ENCODE data around the gene BDNF.
A peak's percentile ranks its signal among the peaks of the same experiment; 100 is the strongest.
"Not testable (repeated sequence)": the region's sequence is repeated elsewhere in the genome, so short reads cannot be mapped to it uniquely, and the experiment has no call there.

The BDNF gene

GRCh38 chr11:27700351-27701301 is at the start of gene BDNF:
TSS of gene BDNF (minus strand) at chr11:27700455. CDS start at chr11:27658564, 41,891 bp downstream.
- Mint-ChIP-seq H3K27me3 (peaks cover 86% of the 10 kb centered on the region), H3K9me3 (no peaks in the 10 kb centered on the region), H3K4me1 (peaks cover 33% of the 10 kb centered on the region), H3K27ac (peak within 1 kb of the TSS in 1 of 2 donors; percentile 80), H3K4me3 (peak within 1 kb of the TSS; percentile 88 to 95)
- peak in 1 of 2 donors; percentile 16 for DNase-seq
- ATAC-seq = peak; percentile 53

GRCh38 chr11:27740362-27741013 is 40.2 kb upstream of the BDNF start:
- no peaks in the 10 kb centered on the region for H3K4me1 Mint-ChIP-seq
- peaks cover 0 to 5% of the 10 kb centered on the region in 2 donors for H3K9me3 Mint-ChIP-seq
- H3K27me3 Mint-ChIP-seq = peaks cover 10% of the 10 kb centered on the region
- no peak for ATAC-seq
- DNase-seq = no peak
- H3K27ac Mint-ChIP-seq = no peak overlapping the region
- no peak overlapping the region for H3K4me3 Mint-ChIP-seq

DNA sequence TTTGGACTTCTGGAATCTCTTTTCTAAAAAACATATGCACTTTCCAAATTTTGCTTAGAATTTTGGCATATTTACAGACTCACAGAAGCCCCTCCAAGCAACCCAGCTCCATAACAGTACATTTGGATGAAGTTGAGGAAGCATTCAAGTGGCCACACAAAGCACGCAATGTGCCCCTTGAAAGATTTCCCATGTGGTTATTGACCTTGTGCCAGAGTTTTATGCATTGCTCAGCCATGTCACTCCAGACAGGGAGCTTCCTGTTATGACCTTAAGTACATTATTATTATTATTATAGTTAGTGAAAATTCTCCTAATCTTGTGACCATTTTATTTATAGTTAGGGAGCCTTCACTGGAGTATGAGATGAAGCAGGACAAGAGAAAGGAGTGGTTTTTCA is 35.0 kb upstream of the BDNF start:
- DNase-seq (no peak), ATAC-seq (no peak)
- H3K4me1 Mint-ChIP-seq = no peaks in the 10 kb centered on the region
- H3K27me3 Mint-ChIP-seq = no peaks in the 10 kb centered on the region
- H3K9me3 Mint-ChIP-seq = peaks cover 0 to 5% of the 10 kb centered on the region in 2 donors
- H3K4me3 Mint-ChIP-seq = no peak overlapping the region
- no peak overlapping the region for H3K27ac Mint-ChIP-seq

GRCh38 chr11:27731803-27732202 is 31.5 kb upstream of the BDNF start:
- H3K4me1 Mint-ChIP-seq, H3K9me3 Mint-ChIP-seq, DNase-seq, H3K27ac Mint-ChIP-seq, H3K27me3 Mint-ChIP-seq, ATAC-seq, H3K4me3 Mint-ChIP-seq: not testable (repeated sequence)

GRCh38 chr11:27726981-27727380 is 26.7 kb upstream of the BDNF start:
- Mint-ChIP-seq H3K27ac (no peak overlapping the region), H3K4me1 (peaks cover 14% of the 10 kb centered on the region), H3K27me3 (peaks cover 51% of the 10 kb centered on the region), H3K4me3 (no peak overlapping the region), H3K9me3 (no peaks in the 10 kb centered on the region)
- DNase-seq (no peak), ATAC-seq (no peak)

GRCh38 chr11:27723687-27724086 is 23.4 kb upstream of the BDNF start:
- peaks cover 84% of the 10 kb centered on the region for H3K27me3 Mint-ChIP-seq

DNA sequence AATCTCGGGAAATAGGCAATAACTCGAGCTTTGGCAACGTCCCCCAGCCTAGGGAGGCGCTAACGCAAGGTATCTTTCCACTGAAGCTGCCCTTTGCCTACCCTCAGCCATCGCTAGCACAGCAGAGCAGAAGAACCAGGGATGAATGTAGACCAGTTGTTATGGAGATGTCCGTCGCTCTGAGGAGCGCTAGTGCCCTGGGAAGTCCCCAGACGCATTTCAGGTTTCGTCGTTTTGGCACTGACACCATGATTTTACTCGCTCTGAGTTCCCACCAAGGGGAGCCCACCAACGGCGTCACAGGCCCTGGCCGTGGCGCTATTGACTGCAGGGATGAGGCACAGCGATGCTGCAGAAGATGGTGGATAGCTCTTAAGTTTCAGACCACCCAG is 22.7 kb upstream of the BDNF start:
- H3K27me3 Mint-ChIP-seq = peaks cover 89% of the 10 kb centered on the region
- ATAC-seq (peak; percentile 47), DNase-seq (no peak)
- H3K9me3 Mint-ChIP-seq = peaks cover 10 to 15% of the 10 kb centered on the region in 2 donors
- peak overlapping the region in 1 of 2 donors; percentile 22 for H3K4me3 Mint-ChIP-seq
- no peak overlapping the region for H3K27ac Mint-ChIP-seq
- peaks cover 36% of the 10 kb centered on the region for H3K4me1 Mint-ChIP-seq

More at GRCh38 chr11:27723687-27724086, 23.4 kb upstream of the BDNF start:
- DNase-seq (no peak), ATAC-seq (no peak)
- no peak overlapping the region for H3K27ac Mint-ChIP-seq
- no peak overlapping the region for H3K4me3 Mint-ChIP-seq
- H3K4me1 Mint-ChIP-seq = peaks cover 33% of the 10 kb centered on the region
- H3K9me3 Mint-ChIP-seq = peaks cover 10 to 15% of the 10 kb centered on the region in 2 donors

DNA sequence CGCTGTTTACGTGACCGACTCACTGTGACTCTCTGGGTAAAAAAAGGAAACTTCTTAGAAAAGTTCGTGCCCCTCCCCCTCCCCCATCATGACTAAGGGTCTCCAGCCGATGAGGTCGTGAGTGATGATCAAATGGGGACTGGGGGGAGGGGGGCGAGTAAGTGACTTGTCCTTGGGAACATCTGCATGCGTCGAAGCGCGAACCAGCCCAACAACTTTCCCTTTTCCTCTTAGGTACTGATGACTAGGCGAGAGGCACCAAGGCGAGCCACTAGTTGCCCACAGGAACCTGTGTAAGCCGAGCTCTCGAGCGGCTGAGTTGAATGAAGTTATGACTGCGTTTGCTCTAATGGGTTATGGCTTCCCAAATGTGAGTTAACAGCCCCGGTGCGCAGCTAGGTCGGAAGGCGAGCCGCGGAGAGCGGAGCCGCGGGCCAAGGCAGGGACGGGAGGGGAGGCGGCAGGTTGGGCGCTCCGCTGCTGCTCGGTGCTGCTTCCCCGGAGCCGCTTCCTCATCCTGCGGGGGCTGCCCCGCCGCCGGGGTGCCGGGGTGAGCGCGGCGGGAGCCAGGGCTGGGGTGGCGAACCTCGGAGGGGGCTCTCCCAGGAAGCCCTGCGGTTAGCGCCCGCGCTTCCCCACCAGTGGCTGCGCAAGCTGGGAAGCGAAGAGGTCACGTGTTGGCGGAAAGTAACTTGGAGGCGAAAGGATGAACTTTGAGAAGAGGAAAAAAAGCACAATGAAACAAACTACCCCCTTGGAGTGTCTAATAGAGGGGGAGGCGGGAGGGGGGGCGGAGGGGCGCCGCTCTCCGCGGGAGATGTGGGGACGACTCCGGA is 22.1 kb upstream of the BDNF start:
- Mint-ChIP-seq H3K4me1 (peaks cover 36% of the 10 kb centered on the region), H3K27me3 (peaks cover 96% of the 10 kb centered on the region), H3K9me3 (peaks cover 10 to 15% of the 10 kb centered on the region in 2 donors), H3K4me3 (peak overlapping the region; percentile 57 to 68), H3K27ac (no peak overlapping the region)
- peak in 1 of 2 donors; percentile 30 for DNase-seq
- peak; percentile 80 for ATAC-seq

DNA sequence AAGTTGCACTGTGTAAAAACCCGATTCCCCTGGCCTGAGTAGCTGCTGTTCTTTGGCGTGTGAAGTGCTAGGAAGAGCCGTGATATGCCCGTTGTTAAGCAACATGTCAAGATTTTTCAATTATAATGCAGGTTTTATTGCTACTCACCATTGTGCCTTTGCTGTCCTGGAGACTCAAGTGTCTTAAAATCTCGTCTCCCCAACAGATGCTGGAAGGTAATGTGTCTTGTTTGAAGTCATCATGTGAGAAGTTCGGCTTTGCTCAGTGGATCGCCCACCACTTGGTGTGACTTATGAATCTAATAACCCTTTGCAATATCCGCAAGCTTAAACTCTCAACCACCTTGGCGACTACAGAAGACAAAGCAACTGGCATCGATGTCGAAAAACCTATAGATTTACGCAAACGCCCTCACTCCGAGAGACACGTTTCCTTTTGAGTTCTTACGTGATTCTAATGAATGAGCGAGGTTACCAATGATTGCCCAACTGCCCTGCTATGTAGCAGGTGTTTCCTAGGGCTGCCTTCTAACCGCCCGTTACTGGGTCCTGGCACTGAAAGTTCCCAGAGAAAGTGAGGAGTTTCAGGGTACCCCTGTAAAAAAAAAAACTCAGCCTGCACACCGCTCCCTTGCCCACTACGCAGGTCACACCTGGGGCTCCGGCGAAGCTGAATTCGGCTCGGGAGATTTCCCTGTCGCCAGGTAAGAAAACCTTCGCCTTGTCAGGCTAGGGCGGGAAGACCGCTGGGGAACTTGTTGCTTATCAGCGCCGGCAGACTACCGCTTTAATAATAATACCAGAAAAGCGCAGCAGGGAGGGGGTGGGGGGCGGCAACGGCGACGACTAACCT is 21.2 kb upstream of the BDNF start:
- H3K27me3 Mint-ChIP-seq = peaks cover 97% of the 10 kb centered on the region
- H3K4me3 Mint-ChIP-seq = no peak overlapping the region
- H3K27ac Mint-ChIP-seq = peak overlapping the region in 1 of 2 donors; percentile 50
- peaks cover 10 to 15% of the 10 kb centered on the region in 2 donors for H3K9me3 Mint-ChIP-seq
- H3K4me1 Mint-ChIP-seq = peaks cover 36% of the 10 kb centered on the region
- no peak for DNase-seq
- ATAC-seq = no peak

DNA sequence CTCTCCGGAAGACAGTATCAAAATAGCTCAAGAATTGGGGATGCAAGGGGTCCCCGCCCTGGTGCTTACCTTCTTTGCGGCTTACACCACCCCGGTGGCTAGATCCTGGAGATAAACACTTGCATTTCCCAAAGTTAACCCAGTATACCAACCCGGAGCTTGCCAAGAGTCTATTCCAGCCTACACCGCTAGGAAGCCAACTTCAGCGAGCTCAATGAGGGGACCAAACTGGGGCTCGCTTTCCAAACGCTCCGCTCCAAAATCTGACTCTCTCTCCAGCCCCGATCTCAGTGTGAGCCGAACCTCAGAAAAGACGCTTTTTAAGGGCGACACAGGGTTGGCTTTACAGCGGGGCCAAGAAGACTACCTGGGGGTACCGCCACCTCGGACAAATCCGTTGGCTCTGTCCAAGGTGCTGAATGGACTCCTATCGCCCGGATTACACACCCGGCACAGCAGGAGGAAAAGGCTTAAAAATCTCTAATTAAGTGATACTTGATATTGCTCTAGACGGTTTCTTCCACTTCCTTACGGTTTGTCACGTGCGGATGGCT is 20.1 kb upstream of the BDNF start:
- H3K4me1 Mint-ChIP-seq = peaks cover 36% of the 10 kb centered on the region
- peaks cover 98% of the 10 kb centered on the region for H3K27me3 Mint-ChIP-seq
- H3K9me3 Mint-ChIP-seq = peaks cover 10 to 15% of the 10 kb centered on the region in 2 donors
- ATAC-seq = no peak
- peak in 1 of 2 donors; percentile 10 for DNase-seq
- H3K27ac Mint-ChIP-seq = no peak overlapping the region
- no peak overlapping the region for H3K4me3 Mint-ChIP-seq

DNA sequence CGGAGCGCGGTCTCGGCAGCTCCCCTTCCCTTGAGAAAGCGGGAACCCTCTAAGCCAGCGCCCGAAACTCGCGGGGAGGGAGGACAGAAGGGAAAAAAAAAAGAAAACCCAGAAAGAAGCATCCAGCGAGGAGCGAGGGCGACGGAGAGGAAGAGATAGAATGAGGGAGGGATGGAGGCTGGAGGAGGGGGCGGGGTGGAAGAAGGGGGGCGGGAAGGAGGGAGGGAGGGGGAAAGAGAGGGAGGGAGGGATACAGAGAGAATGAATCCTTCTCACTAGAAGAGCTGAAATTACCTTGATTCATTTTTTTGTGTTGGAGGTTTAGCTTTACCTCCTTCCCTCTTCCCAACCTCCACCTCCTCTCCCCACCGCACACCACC is 19.3 kb upstream of the BDNF start:
- DNase-seq (no peak), ATAC-seq (no peak)
- Mint-ChIP-seq H3K9me3 (peaks cover 10 to 15% of the 10 kb centered on the region in 2 donors), H3K4me3 (no peak overlapping the region), H3K27ac (no peak overlapping the region), H3K27me3 (peaks cover 96% of the 10 kb centered on the region), H3K4me1 (peaks cover 36% of the 10 kb centered on the region)

- Mint-ChIP-seq H3K27ac (no peak overlapping the region), H3K27me3 (peaks cover 96% of the 10 kb centered on the region)
Observed at GRCh38 chr11:27718863-27719545, 18.7 kb upstream of the BDNF start.

GRCh38 chr11:27718346-27718862 is 18.1 kb upstream of the BDNF start:
- ATAC-seq (no peak), DNase-seq (no peak)
- Mint-ChIP-seq H3K27me3 (peaks cover 90% of the 10 kb centered on the region), H3K4me3 (peak overlapping the region; percentile 16 to 46), H3K4me1 (peaks cover 36% of the 10 kb centered on the region), H3K27ac (no peak overlapping the region), H3K9me3 (peaks cover 10 to 15% of the 10 kb centered on the region in 2 donors)

More at GRCh38 chr11:27718863-27719545, 18.7 kb upstream of the BDNF start:
- ATAC-seq = no peak
- DNase-seq = no peak
- Mint-ChIP-seq H3K4me3 (peak overlapping the region; percentile 16 to 46), H3K9me3 (peaks cover 10 to 15% of the 10 kb centered on the region in 2 donors), H3K4me1 (peaks cover 36% of the 10 kb centered on the region)
